Inflammatory macrophage treated with lipopolysaccharide for 4 hours (primary cell): ENCODE data around the gene TF.
"Not testable (repeated sequence)": the region's sequence is repeated elsewhere in the genome, so short reads cannot be mapped to it uniquely, and the experiment has no call there.

ENCODE experiments used
- DNase-seq: peaks from one replicate; pipeline ENCODE4 v3.0.0-alpha.2; 2020

The TF gene

DNA sequence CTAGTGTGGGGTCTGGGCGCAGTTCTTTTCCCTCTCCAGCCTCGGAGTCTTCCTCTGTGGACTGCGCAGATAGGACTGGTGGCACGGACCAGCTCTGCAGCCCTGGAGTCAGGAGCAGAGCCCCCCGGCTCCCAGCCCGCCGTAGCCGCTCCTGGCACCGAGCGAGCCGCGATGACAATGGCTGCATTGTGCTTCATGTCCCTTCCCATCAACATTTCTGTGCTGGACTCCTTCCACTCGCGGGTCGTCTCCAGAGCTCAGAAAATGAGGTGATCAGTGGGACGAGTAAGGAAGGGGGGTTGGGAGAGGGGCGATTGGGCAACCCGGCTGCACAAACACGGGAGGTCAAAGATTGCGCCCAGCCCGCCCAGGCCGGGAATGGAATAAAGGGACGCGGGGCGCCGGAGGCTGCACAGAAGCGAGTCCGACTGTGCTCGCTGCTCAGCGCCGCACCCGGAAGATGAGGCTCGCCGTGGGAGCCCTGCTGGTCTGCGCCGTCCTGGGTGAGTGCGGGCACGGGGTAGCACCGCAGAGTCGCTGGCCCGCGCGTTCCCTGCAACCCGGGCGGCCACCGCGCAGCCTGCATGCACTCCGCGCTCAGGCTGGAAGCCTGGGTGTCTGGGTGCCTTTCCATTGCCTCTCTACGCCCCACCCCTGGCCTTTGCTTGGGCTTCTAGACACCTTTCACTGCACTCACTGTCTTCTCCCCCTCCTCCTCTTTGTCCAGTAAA, at the start of gene TF:
TF (plus strand) TSS at position 413 of the 731 bp plus-strand sequence; CDS start at position 461, 48 bp downstream.
- no peak for DNase-seq

DNA sequence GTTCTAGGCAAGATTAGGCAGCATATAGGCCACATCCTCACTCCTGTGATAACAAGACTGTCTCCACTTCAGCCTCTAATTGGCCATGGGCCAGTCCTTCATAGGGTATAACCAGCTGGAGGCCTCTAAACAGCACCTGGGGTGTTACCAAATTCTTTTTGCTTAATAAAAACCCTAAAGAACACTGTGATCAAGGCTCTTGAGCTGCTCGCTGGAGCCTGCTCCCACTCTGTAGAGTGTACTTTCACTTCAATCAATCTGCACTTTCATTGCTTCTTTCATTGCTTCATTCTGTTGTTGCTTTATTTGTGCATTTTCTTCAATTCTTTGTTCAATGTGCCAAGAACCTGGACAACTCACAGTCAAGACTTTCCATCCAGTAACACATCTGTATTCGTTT, 48.2 kb upstream of the TF start:
- no peak for DNase-seq

DNA sequence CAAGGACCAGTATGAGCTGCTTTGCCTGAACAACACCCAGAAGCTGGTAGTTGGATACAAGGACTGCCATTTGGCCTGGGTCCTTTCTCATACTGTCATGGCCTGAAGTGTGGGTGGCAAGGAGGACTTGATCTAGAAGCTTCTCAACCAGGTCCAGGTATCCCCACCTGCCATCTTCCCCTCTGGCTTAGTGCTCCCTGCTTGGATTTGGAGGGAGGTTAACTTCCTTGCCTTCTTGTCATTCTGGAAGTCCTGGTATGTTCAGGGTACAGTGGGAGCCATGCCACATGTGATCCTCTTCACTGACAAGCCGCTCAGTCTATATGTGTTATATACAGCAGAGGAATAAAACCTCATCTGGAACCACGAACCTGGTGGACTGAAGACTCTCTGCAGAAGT, 46.7 kb upstream of the TF start:
- no peak for DNase-seq

DNA sequence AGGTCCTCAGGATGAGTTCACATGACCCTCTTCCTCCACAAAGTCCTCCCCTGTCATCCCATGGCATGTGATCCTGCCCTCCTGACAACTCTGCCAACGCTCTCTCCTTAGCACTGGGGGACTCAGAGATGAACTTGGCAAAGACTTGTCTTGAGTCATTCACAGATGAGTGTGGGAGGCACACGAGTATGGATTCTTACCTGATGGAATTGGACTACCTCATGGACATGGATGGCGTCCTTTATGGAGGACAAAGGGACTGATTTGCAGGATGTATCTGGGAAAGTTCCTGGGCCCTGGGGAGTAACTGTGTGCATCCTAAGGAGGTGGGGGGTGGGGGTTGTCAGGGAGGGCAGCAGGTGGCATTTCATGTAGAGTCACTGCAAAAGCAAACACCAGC, 46.3 kb upstream of the TF start:
- DNase-seq: no peak

DNA sequence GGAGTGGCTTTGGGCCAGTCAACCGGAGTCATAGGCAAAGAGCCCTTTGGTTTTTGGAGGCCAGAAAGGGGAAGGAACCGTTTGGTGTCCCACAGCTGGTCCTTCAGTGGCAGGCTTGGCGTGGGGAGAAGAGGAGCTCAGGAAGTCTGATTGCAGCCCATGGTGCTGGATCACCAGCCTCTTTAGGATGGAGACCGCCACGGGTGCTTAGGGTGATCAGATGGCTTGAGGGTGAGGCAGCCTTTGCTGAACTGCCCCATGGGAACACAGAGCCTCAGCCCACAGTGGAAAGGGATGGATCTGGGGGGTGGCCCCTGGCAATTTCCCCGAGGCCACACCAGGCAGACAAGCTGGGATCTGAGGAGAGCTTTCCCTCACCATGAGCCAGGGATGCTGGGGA, 45.8 kb upstream of the TF start:
- DNase-seq: no peak

DNA sequence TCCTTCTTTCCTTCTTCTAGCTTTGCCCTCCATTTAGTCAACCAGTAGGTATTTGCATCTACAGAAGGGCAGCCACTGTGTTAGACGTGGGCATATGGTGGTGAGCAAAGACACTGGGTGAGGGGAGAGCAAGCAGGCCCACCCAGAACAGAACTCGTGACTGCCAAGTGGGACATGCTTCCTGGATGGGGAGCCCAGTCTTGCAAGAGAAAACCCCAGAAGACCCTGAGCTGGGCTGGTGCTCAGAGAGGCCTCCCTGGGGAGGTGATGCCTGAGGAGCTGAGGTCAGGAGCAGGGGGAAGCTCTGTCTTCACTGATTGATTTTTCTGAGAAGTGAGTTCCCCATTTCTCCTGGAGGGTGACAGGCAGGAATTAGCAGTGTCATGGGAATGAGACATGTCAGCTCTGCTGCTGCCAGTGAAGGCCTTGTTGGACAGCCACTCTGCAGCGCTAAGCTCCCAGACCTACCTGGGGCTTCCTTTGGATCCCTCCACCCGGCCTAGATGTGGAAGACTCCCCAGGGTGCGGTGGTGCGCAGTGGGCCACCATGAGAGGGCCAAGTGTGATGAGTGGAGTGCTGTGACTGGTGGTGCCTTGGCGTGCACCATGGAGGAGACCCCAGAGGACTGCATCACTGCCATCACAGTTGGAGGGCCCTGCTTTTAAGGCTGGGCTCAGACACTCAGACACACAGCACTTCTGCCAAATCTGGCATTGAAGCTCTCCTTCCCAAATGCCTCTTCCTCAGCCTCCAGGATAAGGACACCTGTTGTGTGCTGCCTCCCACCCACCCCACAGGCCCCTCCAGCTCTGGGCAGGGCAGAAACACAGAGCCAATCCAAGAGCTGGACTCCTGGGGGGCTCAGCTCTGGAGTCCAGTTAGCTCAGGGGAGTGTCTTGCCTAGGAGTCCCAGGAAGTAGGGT, 44.5 kb upstream of the TF start:
- DNase-seq: no peak

DNA sequence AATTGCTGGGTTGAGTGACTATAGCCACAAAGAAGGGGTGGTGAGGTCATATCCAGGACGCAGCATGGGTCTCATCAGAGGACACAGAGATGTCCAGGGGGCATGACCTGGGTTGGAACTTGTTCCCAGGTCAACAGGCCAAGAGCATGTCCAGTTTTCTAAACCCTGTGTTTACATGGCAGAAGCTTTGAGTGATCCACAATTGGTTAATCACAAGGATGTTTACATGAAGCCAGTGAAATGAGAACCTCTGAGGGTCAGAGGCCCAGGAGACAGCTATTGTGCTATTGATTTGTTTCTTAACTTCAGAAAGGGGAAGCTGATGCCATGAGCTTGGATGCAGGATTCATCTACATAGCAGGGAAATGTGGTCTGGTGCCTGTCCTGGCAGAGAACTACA, 42.3 kb upstream of the TF start:
- no peak for DNase-seq

DNA sequence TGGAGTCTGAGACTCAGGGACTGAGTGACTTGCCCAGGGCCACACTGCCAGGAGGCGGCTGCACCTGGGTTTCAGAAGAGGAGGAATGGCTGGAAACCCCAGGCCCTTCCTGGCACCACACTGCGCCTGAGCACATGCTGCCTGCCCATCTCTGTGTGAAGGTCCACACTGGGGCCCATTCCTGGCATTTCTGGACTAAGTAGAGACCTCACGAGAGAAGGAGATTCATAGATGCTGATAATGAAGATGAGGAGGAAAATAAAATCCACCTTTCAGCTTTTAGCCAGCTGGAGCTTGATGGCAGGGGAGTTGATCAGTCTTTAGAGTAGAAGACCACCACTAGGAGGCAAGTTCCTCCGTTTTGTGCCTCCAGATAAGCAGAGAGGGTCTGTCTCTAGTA, 40.2 kb upstream of the TF start:
- DNase-seq: no peak

DNA sequence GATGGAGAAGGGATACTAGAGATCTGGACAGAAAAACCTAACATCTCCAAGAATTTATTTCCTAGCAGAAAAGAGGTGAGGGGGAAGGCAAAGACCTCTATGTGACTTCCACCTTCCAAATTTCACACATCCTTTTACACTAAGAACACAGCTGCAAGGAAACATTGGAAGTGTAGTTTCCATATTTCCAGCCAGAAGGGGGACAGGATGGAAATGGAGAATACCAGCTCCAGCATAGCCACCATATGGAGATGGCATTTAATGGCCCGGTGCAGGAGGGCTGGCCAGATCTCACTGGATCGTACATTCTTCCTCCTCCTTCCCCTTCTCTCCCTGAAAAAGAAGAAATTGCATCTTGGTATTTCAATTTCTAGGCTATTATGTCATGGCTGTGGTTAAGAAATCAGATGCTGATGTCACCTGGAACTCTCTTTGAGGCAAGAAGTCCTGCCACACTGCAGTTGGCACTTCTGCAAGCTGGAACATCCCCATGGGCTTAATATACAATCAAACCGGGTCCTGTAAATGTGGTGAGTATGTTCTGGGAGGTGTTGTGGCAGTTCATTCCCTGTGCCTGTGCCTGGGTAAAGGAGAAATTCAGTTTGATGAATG, 36.9 kb upstream of the TF start:
- DNase-seq: peak; percentile 41

DNA sequence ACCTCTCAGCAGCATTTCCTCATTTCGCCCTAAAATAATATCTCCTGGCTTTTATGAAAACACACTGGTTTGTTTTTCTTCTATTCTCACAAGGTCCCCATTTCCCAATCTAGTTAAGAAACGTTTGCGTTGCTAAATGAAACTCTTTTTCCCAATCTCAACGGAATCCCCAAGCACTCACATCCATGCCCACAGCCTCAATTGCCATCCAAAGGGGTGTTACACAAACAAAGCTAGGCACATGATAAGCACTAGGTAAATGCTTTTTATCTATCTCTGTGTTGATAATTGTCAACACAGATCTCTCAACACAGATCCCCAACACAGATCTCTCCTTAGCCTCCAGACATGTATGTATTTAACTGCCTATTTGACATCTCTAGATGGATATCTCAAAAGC, 35.2 kb upstream of the TF start:
- peak; percentile 16 for DNase-seq

DNA sequence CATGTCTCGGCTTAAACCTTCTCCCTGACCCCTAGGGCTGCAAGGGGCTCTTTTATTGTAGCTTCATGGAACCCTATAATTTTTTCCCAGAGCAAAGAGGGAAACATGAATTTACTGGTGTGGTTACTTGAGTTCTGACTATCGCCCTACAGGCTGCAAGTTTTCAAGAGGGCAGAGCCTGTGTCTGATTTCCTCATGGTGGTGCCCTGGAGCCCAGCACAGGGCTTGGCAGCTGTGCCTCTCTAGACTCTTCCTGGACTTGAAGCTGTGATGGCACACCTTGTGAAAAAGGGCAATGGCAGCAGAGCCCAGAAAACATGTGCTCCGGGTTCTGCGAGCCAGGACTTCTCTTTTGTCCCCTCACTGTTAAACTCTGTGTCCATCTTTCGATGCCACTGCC, 34.2 kb upstream of the TF start:
- no peak for DNase-seq

DNA sequence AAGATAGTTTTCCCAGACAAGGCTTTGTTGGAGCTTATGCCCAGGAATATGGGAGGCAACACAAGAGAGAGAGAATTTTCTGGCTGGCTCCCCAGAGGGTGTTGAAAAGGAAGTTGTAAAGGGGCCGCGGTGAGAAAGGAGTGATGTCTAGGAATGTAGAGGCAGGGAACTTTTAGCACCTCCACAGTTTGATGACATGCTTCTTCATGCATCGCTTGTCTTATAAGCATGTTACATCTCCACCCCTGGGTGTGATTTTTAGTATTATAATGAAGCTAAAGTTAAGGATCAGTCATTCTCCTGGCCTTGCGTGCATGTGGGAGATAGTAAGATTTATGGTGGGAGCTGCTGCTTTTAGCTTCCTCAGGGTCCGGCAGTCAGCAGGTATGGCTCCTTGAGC, 32.8 kb upstream of the TF start:
- DNase-seq: no peak

DNA sequence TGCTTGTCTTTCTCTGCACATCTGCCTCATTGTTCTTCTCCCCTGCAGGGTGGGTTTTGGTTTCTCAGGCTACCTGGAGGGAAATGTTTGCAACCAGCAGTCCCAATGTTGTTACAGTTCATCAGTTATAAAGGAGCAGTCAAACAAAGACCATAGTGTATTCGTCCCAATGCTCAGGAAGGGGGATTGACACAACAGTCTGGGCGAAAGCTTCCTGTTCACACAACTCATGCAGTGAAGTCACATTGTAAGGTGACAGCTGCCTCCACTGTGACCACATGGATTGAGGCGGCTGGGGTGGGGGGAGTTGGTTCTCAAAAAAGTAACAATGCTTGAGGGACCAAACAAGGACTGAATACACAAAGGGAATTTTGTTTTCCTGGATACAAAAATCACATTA, 28.8 kb upstream of the TF start:
- no peak for DNase-seq

DNA sequence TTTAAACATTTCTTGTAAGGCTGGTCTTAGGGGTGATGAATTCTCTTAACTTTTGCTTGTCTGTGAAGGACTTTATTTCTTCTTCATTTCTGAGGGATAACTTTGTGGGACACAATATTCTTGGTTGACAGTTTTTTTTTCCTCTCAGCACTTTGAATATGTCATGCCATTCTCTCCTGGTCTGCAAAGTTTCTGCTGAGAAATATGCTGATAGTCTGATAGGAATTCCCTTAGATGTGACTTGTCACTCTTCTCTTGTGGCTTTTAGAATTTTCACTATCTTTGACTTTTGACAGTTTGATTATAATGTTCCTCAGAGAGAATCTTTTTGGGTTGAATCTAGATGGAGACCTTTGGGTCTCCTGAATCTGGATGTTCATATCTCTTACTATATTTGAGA, 23.3 kb upstream of the TF start:
- no peak for DNase-seq

DNA sequence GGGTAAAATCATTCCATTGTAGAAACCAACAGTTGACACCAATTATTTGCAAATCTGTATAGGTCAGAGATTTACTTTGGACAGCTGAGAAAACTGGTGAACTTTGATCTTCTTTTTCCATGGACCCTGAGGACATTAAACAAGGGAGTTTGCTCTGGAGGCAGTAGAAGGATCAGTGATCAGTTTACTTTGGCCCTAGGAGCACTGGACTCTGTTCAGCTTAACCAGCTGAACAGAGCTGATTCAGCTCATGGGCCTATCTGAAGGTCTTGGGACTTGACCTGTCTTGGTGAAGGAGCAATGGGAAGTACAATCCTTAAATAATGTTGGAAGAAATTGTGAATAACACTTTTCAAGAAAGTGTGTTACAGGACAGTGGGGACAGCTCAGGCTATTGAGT, 15.2 kb upstream of the TF start:
- DNase-seq: no peak

DNA sequence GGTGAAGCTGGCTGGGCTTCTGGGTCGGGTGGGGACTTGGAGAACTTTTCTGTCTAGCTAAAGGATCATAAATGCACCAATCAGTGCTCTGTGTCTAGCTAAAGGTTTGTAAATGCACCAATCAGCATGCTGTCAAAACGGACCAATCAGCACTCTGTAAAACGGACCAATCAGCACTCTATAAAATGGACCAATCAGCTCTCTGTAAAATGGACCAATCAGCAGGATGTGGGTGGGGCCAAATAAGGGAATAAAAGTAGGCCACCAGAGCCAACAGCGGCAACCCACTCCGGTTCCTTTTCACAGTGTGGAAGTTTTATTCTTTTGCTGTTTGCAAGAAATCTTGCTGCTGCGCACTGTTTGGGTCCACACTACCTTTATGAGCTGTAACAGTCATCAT, 14.0 kb upstream of the TF start:
- not testable (repeated sequence) for DNase-seq

DNA sequence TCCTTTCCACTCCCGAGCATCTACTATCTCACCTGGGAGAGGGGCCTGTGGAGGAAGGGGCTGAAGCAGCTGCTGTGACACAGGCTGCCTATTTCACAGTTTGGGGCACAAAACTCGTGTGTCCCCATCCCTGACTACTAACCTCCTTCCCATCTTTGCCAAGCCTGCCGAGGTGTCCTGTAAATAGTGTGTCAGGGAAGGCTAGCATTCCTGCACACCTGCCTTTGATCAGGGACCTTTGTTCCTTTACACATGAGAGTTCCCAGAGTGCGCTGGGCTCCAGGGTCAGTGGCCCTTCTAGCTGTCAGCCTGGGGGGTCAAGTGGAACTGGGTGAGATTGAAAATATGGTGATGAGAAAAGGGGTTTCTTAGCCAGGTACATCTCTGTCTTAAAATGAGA, 13.0 kb upstream of the TF start:
- no peak for DNase-seq

DNA sequence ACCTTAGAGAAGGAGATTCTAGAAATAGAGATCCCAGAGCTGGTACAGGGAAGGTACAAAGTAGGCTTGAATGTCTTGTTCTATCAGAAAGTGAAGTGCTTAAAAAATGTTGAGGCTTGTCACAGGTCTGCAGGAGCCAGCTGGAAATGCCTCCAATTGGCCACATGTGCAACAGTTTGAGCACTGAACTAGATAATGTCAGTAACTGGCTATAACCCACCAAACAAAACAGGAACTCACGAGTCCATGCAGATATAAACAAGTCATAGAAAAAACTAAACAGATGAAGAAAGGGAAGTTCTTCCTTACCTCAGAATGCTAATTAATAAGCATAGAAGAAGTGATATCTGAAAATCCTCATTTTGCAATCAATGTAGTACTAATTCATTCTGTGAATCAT, 11.9 kb upstream of the TF start:
- DNase-seq: no peak

DNA sequence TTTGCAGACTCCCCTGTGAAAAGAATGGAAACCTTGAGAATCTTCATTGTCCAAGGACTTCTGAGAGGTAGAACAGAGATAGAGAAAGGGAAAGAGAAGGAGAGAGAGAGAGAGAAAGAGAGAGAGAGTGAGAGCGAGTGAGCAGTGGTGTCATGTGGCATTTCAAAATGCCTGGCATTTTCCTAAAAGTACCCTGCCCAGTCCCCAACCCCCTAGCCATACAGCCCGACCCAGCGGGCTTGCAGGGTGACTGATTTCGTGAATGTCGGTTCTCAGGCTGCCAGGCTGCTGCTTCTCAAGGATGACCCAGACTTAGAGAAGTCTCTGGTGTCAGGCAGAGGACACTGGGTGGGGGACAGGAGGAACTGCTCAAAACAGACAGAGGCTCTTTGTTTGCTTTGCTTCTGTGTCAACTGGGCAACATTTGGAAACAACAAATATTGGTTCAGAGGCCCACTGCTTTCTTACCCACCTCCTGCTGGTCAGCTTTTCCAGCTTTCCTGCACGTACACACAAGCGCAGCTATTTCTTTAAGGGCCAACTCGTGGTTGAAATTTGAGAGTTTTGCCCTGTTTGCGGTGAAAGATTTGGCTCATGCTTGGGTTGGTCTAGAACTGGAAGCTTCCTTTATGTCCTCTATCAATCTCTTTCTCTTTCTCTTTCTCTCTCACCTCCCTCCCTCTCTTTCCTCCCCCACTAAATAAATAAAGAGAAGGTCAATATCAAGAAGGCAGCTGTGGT, 3.7 kb upstream of the TF start:
- no peak for DNase-seq

DNA sequence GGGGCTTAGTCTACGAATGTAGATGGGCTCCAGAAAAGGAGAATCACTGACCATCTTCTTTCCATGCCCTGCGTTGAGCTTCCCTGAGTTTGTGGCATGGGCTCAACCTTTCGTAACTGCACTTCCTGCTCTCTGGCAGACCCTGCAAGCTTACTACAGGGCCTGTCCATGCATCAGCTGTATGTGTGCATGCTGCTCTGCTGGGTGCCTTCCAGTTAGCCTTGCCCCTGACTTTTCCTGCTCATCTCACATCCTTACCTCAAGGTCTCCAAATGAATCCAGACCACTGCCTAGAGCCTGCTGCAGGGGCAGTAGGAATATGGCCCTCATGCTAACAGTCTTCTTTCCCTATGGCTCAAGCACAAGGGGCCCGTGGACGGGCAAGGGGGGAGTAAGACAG, 2.0 kb upstream of the TF start:
- no peak for DNase-seq

DNA sequence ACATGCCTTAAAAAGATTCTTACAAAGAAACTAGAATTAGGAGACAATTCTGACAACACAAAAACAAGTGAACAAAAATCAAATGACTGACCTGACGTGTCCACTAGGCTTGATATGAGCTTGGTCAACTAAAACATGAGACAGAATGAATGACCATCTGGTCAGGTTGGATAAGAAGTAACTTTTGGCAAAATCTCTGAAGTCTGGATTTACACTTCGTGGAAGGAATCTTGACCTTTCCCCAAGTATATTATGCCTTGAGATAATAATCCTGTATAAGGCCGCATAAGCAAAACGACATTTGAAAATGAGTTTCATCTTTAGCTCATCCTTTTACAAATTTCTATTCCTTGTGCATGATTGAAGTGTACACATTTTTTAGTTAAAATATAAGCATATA, 1.1 kb upstream of the TF start:
- DNase-seq: no peak

DNA sequence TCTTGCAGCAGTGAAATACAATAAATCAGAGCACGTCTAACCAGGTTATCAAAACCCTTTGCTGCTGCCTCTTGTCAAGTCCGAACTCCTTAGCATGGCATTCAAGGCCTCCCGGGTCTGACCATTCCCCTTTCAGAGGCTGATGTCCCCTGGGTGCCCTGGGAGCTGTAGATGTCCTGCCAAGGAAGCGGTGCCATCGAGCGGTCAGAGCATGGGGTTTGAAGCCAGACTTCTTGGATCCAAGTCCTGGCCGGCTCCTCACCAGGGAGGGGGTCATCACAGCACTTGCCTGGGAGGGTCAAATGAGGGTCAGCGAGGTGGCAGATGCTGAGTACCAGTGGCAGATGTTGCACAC, 496 bp downstream of the TF start:
- no peak for DNase-seq

DNA sequence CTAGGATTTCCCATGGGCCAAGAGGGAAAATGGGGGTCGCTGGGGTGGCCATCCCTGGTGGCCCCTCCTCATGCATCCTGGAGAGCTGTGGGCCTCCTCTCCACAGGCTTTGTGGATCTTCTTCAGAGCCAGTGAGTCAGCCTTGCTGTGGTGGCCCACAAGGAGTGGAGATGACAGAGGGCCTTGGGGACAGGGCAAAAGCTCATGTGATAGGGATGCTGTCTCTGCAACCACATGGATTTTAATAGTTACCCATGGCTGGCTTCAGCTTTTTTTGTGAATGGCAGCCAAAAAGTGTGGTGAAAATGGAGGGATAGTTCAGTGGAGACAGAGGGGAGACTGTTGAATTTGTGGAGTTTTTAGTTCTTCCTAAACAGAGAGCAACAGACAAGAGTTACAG, 1.2 kb downstream of the TF start:
- DNase-seq: no peak
